Mucosa of rectum (tissue), 2 donors: ENCODE results near the gene ARHGAP42.

Experiments used
- H3K27ac ChIP-seq, 2 donors: one replicate each; pipeline ENCODE4 v1.7.0; 2013; ENCODE audit warnings: inconsistent platforms in 2 of 2, low read depth in 2 of 2, low read length in 2 of 2
- H3K27me3 ChIP-seq, 2 donors: one replicate each; pipeline ENCODE4 v1.7.0; 2013; ENCODE audit warnings: low read length in 2 of 2; ENCODE audit not compliant: control insufficient read depth in 2 of 2, insufficient read depth in 2 of 2
- H3K36me3 ChIP-seq, 2 donors: one replicate each; pipeline ENCODE4 v1.7.0; 2013; ENCODE audit warnings: low read length in 2 of 2; ENCODE audit not compliant: control insufficient read depth in 2 of 2, insufficient read depth in 2 of 2
- H3K4me1 ChIP-seq, 2 donors: one replicate each; pipeline ENCODE4 v1.7.0; 2013; ENCODE audit warnings: low read length in 2 of 2, mild to moderate bottlenecking in 1 of 2; ENCODE audit not compliant: control insufficient read depth in 2 of 2, insufficient read depth in 2 of 2
- H3K4me3 ChIP-seq, 2 donors: one replicate each; pipeline ENCODE4 v1.7.0; 2013; ENCODE audit warnings: low read length in 2 of 2
- H3K9ac ChIP-seq, 2 donors: one replicate each; pipeline ENCODE4 v1.7.0; 2013; ENCODE audit warnings: low read length in 2 of 2, low read depth in 1 of 2, mild to moderate bottlenecking in 1 of 2
- H3K9me3 ChIP-seq, 2 donors: one replicate each; pipeline ENCODE4 v1.7.0; 2013; ENCODE audit warnings: low read length in 2 of 2; ENCODE audit not compliant: control insufficient read depth in 2 of 2
- donor health status: healthy.
- donor health status: Normal muscosa, but diverticular disease.

ARHGAP42 gene

GRCh38 chr11:100677796-100678195 is 9.3 kb upstream of the ARHGAP42 start:
- H3K4me1 ChIP-seq, result peaks cover 3 to 7% of the 10 kb centered on the region in 2 donors
- H3K9ac ChIP-seq, result no peak overlapping the region
- no peaks in the 10 kb centered on the region for H3K9me3 ChIP-seq
- H3K27me3 ChIP-seq, result no peaks in the 10 kb centered on the region
- no peak overlapping the region for H3K4me3 ChIP-seq
- H3K27ac ChIP-seq, result no peak overlapping the region
- H3K36me3 ChIP-seq, result no peaks in the 10 kb centered on the region

DNA sequence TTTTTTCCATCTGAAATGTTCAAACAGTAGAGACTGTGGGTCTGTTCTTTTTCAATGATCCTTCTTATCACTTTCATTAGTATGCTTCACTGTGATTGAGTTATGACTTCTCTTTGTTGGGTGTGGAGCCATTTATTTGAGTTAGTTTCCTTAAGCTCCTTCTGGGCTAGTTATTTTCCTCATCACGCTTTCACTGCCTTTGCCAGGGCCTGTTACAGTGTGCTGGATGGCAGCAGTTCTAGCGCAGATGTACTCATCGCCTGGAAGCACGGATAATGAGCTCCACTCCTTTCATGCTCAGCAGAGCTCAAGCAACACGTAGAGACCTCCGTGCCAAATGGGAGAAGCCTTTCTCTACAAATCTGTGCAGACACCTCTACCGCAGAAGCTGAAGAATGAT is 7.0 kb upstream of the ARHGAP42 start:
- H3K4me1 ChIP-seq, result peaks cover 3 to 12% of the 10 kb centered on the region in 2 donors
- no peak overlapping the region for H3K4me3 ChIP-seq
- H3K9ac ChIP-seq, result no peak overlapping the region
- H3K27me3 ChIP-seq, result no peaks in the 10 kb centered on the region
- no peaks in the 10 kb centered on the region for H3K9me3 ChIP-seq
- H3K27ac ChIP-seq, result no peak overlapping the region
- no peaks in the 10 kb centered on the region for H3K36me3 ChIP-seq

DNA sequence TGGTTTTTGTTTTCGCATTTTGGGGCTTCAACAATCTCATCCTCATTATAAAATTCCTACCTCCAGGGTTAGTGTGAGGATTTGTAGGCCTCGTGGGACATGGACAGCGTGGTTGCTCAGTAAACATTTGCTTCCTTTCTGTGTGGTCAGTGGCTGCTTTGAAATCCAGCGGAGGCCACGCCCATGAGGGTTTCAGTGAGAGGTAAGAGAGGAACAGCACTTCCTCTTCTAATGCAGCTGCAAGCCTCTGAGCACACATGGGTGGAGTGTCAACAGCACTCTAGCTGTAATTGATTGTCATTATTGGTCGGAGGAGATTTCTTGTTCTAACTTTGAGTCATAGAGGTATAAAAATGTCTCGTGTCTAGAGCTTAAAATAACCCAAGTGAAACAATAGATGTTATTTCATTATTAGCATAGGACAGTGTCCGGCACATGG is 6.0 kb upstream of the ARHGAP42 start:
- no peak overlapping the region for H3K4me3 ChIP-seq
- H3K27ac ChIP-seq, result peak overlapping the region; percentile 5 to 61
- H3K9me3 ChIP-seq, result no peaks in the 10 kb centered on the region
- no peak overlapping the region for H3K9ac ChIP-seq
- H3K36me3 ChIP-seq, result no peaks in the 10 kb centered on the region
- peaks cover 3 to 14% of the 10 kb centered on the region in 2 donors for H3K4me1 ChIP-seq
- H3K27me3 ChIP-seq, result no peaks in the 10 kb centered on the region

DNA sequence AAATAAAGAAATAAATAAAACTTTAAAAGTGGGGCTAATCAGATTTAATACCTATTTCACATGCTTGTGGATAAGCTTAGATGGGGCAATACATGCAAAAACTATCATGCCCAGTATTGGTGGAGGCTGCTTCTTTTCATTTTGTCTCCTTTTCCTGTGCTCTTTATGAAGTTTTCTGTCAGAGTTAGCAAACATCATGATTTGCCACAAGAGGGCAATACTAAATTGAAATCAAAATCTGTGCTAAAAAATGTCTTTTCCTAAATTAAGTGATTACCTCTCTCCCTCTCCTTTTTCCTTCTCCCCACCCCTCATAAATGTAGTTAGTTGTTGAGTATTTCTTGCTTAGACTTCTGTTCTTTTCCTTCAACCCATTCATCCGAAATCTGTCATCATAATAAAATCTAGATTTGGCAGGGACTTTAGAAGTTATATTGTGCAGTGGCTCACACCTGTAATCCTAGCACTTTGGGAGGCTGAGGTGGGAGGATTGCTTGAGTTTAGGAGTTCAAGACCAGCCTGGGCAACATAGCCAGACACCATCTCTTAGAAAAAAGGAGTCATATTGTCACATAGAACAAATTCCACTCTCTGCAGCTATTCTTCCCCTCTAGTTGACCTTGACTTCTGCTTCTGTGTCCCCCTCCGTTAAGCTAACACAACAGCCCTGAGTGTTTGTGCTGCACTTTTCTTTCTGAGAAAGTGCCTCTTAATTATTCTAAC is 4.7 kb upstream of the ARHGAP42 start:
- no peak overlapping the region for H3K27ac ChIP-seq
- H3K9ac ChIP-seq, result no peak overlapping the region
- H3K36me3 ChIP-seq, result no peaks in the 10 kb centered on the region
- H3K9me3 ChIP-seq, result no peaks in the 10 kb centered on the region
- H3K4me1 ChIP-seq, result peaks cover 3 to 17% of the 10 kb centered on the region in 2 donors
- H3K4me3 ChIP-seq, result no peak overlapping the region
- H3K27me3 ChIP-seq, result no peaks in the 10 kb centered on the region

GRCh38 chr11:100683126-100683525 is 4.0 kb upstream of the ARHGAP42 start:
- H3K9me3 ChIP-seq, result no peaks in the 10 kb centered on the region
- no peak overlapping the region for H3K27ac ChIP-seq
- no peaks in the 10 kb centered on the region for H3K27me3 ChIP-seq
- no peak overlapping the region for H3K4me3 ChIP-seq
- H3K4me1 ChIP-seq, result peaks cover 3 to 17% of the 10 kb centered on the region in 2 donors
- no peak overlapping the region for H3K9ac ChIP-seq
- no peaks in the 10 kb centered on the region for H3K36me3 ChIP-seq

DNA sequence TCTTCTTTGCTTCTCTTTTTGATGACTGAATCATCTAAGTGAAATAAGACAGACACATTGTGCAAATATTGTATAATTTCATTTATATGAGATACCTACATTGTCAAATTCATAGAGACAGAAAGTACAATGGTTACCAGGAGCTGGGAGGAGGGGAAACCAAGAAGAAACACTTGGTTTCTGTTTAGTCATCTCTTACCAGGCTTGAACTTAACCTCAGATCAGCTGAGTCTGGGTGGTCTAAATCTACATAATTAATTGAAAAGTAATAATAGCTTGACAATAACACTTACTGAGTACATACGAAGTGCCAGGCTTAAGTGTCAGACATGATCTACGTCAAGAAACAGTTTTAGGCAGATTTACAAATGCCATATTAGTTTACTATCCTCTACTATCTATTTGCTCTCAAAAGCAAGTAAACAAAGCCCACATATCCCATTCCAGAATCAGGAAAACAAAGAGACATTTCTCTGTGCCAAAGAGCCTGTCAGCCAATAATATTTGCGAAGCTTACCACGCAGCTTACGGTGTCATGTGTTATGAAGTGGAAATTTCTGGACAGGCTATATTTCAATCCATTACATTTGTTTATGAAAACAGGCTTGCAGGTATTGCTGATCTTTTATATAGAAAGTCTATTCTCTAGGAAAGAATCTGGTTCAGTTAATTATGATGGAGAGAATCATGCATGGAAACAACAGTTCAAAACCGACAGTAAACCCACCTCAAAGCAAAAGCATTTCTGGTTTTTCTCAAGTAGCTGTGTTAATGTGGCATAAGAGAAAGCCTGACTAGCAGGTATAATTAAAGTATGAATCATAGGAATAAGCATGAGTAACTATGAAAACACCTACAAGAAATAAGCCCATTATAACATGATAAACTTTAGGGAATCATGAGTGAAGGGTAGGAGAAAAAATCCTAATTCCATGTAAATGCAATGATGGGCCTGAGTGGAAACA is 2.7 kb upstream of the ARHGAP42 start:
- H3K27ac ChIP-seq, result peak overlapping the region in 1 of 2 donors; percentile 36

GRCh38 chr11:100686476-100687053 is 523 bp upstream of the ARHGAP42 start:
- Histone ChIP-seq H3K9ac (peak overlapping the region; percentile 36 to 87), H3K4me1 (peaks cover 0 to 27% of the 10 kb centered on the region in 2 donors), H3K27me3 (no peaks in the 10 kb centered on the region), H3K36me3 (no peaks in the 10 kb centered on the region), H3K4me3 (peak overlapping the region; percentile 85 to 91), H3K9me3 (no peaks in the 10 kb centered on the region), H3K27ac (peak overlapping the region; percentile 62 to 72)

More for the DNA sequence above, 2.7 kb upstream of the ARHGAP42 start:
- H3K9me3 ChIP-seq, result no peaks in the 10 kb centered on the region
- no peak overlapping the region for H3K9ac ChIP-seq
- H3K36me3 ChIP-seq, result no peaks in the 10 kb centered on the region
- peaks cover 3 to 27% of the 10 kb centered on the region in 2 donors for H3K4me1 ChIP-seq
- H3K27me3 ChIP-seq, result no peaks in the 10 kb centered on the region
- H3K4me3 ChIP-seq, result no peak overlapping the region

GRCh38 chr11:100687630-100688395 is 725 bp downstream of the ARHGAP42 start:
- Histone ChIP-seq H3K4me1 (peaks cover 3 to 35% of the 10 kb centered on the region in 2 donors), H3K27ac (peak overlapping the region; percentile 62 to 72), H3K9ac (peak overlapping the region; percentile 68 to 87), H3K4me3 (peak overlapping the region; percentile 85 to 91), H3K27me3 (no peaks in the 10 kb centered on the region), H3K36me3 (no peaks in the 10 kb centered on the region), H3K9me3 (no peaks in the 10 kb centered on the region)

DNA sequence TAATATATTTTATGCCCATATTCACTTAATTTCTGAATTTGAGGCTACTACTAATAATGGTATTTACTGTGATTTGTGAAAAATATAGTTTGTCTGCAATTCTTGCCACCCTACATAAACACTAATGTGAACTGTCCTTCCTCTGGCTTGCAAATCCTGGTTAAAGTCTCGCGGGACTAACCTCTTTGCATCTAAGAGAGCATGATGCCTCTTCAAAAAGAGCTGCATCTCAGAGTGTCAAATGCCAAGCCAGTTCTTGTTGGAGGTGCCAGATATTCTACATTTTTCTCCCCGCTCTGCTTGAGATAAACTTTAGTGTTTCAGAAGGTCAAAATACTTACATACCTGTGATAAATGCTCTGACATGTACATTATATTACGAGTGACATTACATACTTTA is 2.1 kb downstream of the ARHGAP42 start:
- Histone ChIP-seq H3K9ac (no peak overlapping the region), H3K9me3 (no peaks in the 10 kb centered on the region), H3K36me3 (no peaks in the 10 kb centered on the region), H3K27ac (no peak overlapping the region), H3K4me3 (peak overlapping the region; percentile 44 to 85), H3K4me1 (peaks cover 3 to 41% of the 10 kb centered on the region in 2 donors), H3K27me3 (no peaks in the 10 kb centered on the region)
